ENCODE results near the gene FAM163B. TPM values are rescaled to one million over a fixed set of nuclear protein-coding genes. Genes with fewer than 3 reads are reported as not detected.

The FAM163B gene
- total and polyA plus RNA-seq, 2 donors (not counting 1 experiment from before 2014, with no cell fraction given), result not detected

- CTCF ChIA-PET, result no interaction called here
- TF ChIP-seq EZH2 (IDR thresholded peaks at IDR 0.05; ENCODE audit: borderline replicate concordance, insufficient read depth, low read depth, low read length, poor library complexity, severe bottlenecking) (no peak), CTCF (IDR thresholded peaks at IDR 0.05) (no peak)
- Mint-ChIP-seq H3K27me3 (peaks cover 36% of the 10 kb centered on the region), H3K4me1 (no peaks in the 10 kb centered on the region), H3K4me3 (no peak overlapping the region), H3K9me3 (ENCODE audit: insufficient read depth) (no peaks in the 10 kb centered on the region), H3K27ac (no peak overlapping the region)
- no peak overlapping the region for H2AFZ ChIP-seq (ENCODE audit: insufficient read depth, low read depth, low read length, poor library complexity, severe bottlenecking)
- H4K20me1 ChIP-seq (ENCODE audit: control insufficient read depth, insufficient read depth, low read length, poor library complexity, severe bottlenecking), result no peaks in the 10 kb centered on the region
- no peak overlapping the region for H3K4me3 ChIP-seq (ENCODE audit: control extremely low read depth in 1 of 5, extremely low read depth in 1 of 5, insufficient read depth in 1 of 5, low read depth in 2 of 5, low read length in 4 of 5)
- no peaks in the 10 kb centered on the region for H3K79me2 ChIP-seq (ENCODE audit: control insufficient read depth, insufficient read depth, low read length)
- WGBS (ENCODE audit: insufficient coverage), result 79% methylated on average over 7 of the region's 10 CpGs
- H3K4me1 ChIP-seq (ENCODE audit: control insufficient read depth in 2 of 2, insufficient read depth in 2 of 2, low read length in 2 of 2), result no peaks in the 10 kb centered on the region
- no peak overlapping the region for H3K9ac ChIP-seq (ENCODE audit: low read length)
- H3K4me2 ChIP-seq (replicated peaks; ENCODE audit: low read depth, low read length, poor library complexity, severe bottlenecking), result no peak overlapping the region
- no peaks in the 10 kb centered on the region for H3K36me3 ChIP-seq (replicated peaks in 1 of 2; ENCODE audit: control extremely low read depth in 1 of 2, control insufficient read depth in 1 of 2, extremely low read depth in 1 of 2, insufficient read depth in 2 of 2, low read length in 1 of 2)
- POLR2A ChIA-PET, result no interaction called here
- peaks cover 0 to 29% (median 8%) of the 10 kb centered on the region in 4 experiments for H3K27me3 ChIP-seq (replicated peaks in 1 of 4; ENCODE audit: control extremely low read depth in 1 of 4, control insufficient read depth in 3 of 4, insufficient read depth in 4 of 4, low read length in 3 of 4)
- peaks cover 0 to 3% (median 0%) of the 10 kb centered on the region in 3 donors for H3K9me3 ChIP-seq (ENCODE audit: control extremely low read depth in 1 of 3, control insufficient read depth in 2 of 3, insufficient read depth in 1 of 3, low read length in 2 of 3)
- no peak overlapping the region for H3K27ac ChIP-seq (ENCODE audit: low read length in 2 of 2)
- intact Hi-C loops (cut with micrococcal nuclease), result no loop called here
- ATAC-seq (ENCODE audit: low read depth) (no peak), DNase-seq (no peak)
Observed at GRCh38 chr9:133614056-133614455, 4.9 kb upstream of the FAM163B start.

- Mint-ChIP-seq H3K4me3 (no peak overlapping the region), H3K4me1 (no peaks in the 10 kb centered on the region), H3K27ac (no peak overlapping the region), H3K9me3 (ENCODE audit: insufficient read depth) (no peaks in the 10 kb centered on the region), H3K27me3 (peaks cover 33% of the 10 kb centered on the region)
- H3K9ac ChIP-seq (ENCODE audit: low read length), result no peak overlapping the region
- H3K27me3 ChIP-seq (replicated peaks in 1 of 4; ENCODE audit: control extremely low read depth in 1 of 4, control insufficient read depth in 3 of 4, insufficient read depth in 4 of 4, low read length in 3 of 4), result peaks cover 0 to 33% (median 8%) of the 10 kb centered on the region in 4 experiments
- POLR2A ChIA-PET, result no interaction called here
- H3K4me2 ChIP-seq (replicated peaks; ENCODE audit: low read depth, low read length, poor library complexity, severe bottlenecking), result no peak overlapping the region
- H3K4me1 ChIP-seq (ENCODE audit: control insufficient read depth in 2 of 2, insufficient read depth in 2 of 2, low read length in 2 of 2), result no peaks in the 10 kb centered on the region
- ATAC-seq (ENCODE audit: low read depth) (no peak), DNase-seq (no peak)
- CTCF ChIA-PET, result no interaction called here
- no peak overlapping the region for H3K27ac ChIP-seq (ENCODE audit: low read length in 2 of 2)
- no peak overlapping the region for H2AFZ ChIP-seq (ENCODE audit: insufficient read depth, low read depth, low read length, poor library complexity, severe bottlenecking)
- no peaks in the 10 kb centered on the region for H3K79me2 ChIP-seq (ENCODE audit: control insufficient read depth, insufficient read depth, low read length)
- 84% methylated on average over 13 of the region's 16 CpGs for WGBS (ENCODE audit: insufficient coverage)
- intact Hi-C loops (cut with micrococcal nuclease), result no loop called here
- H4K20me1 ChIP-seq (ENCODE audit: control insufficient read depth, insufficient read depth, low read length, poor library complexity, severe bottlenecking), result no peaks in the 10 kb centered on the region
- H3K36me3 ChIP-seq (replicated peaks in 1 of 2; ENCODE audit: control extremely low read depth in 1 of 2, control insufficient read depth in 1 of 2, extremely low read depth in 1 of 2, insufficient read depth in 2 of 2, low read length in 1 of 2), result no peaks in the 10 kb centered on the region
- H3K4me3 ChIP-seq (ENCODE audit: control extremely low read depth in 1 of 5, extremely low read depth in 1 of 5, insufficient read depth in 1 of 5, low read depth in 2 of 5, low read length in 4 of 5), result no peak overlapping the region
- peaks cover 0 to 3% (median 0%) of the 10 kb centered on the region in 3 donors for H3K9me3 ChIP-seq (ENCODE audit: control extremely low read depth in 1 of 3, control insufficient read depth in 2 of 3, insufficient read depth in 1 of 3, low read length in 2 of 3)
- TF ChIP-seq EZH2 (IDR thresholded peaks at IDR 0.05; ENCODE audit: borderline replicate concordance, insufficient read depth, low read depth, low read length, poor library complexity, severe bottlenecking) (no peak), CTCF (IDR thresholded peaks at IDR 0.05) (no peak)
Observed at GRCh38 chr9:133613432-133613831, 4.2 kb upstream of the FAM163B start.
